ENCODE data around the gene SERINC2. TPM values are rescaled to one million over a fixed set of nuclear protein-coding genes. Genes with fewer than 3 reads are reported as not detected.

Gene SERINC2
- total and polyA plus RNA-seq, 7 donors = 0.33 to 254 (median 0.81) TPM

- H3K27ac ChIP-seq = no peak overlapping the region
- no peak overlapping the region for H3K4me3 ChIP-seq
- H3K36me3 ChIP-seq = peaks cover 0 to 14% (median 3%) of the 10 kb centered on the region in 4 donors
- intact Hi-C loops (cut with DNase I) = no loop called here
- WGBS, 2 donors = 71 to 77% methylated on average over 2 of the region's 2 CpGs
- TF ChIP-seq EP300 (IDR thresholded peaks at IDR 0.05) = no peak
- TF ChIP-seq CTCF (IDR thresholded peaks at IDR 0.05) = no peak
- no peak for TF ChIP-seq POLR2AphosphoS5 (IDR thresholded peaks at IDR 0.05)
- no peak for TF ChIP-seq POLR2A (IDR thresholded peaks at IDR 0.05)
- H3K4me1 ChIP-seq = peaks cover 0 to 51% (median 46%) of the 10 kb centered on the region in 4 donors
- DNase-seq = no peak
- H3K27me3 ChIP-seq = no peaks in the 10 kb centered on the region
- H3K9me3 ChIP-seq = no peaks in the 10 kb centered on the region
These were observed 43.0 kb upstream of the SERINC2 start for GRCh38 chr1:31370021-31370420.

GRCh38 chr1:31370565-31370964, 42.4 kb upstream of the SERINC2 start:
- no peak overlapping the region for H3K27ac ChIP-seq
- H3K4me1 ChIP-seq = peaks cover 0 to 50% (median 46%) of the 10 kb centered on the region in 4 donors

GRCh38 chr1:31371121-31371959, 41.7 kb upstream of the SERINC2 start:
- intact Hi-C loops (cut with DNase I) = no loop called here
- Histone ChIP-seq H3K9me3 (no peaks in the 10 kb centered on the region), H3K27me3 (no peaks in the 10 kb centered on the region), H3K4me1 (peaks cover 0 to 50% (median 46%) of the 10 kb centered on the region in 4 donors), H3K27ac (peak overlapping the region in 2 of 4 donors; percentile 85 to 89), H3K4me3 (no peak overlapping the region), H3K36me3 (peaks cover 0 to 6% (median 3%) of the 10 kb centered on the region in 4 donors)
- DNase-seq = no peak
- 34 to 67% methylated on average over 10 of the region's 10 CpGs for WGBS, 2 donors
- TF ChIP-seq POLR2A (IDR thresholded peaks at IDR 0.05) = no peak
- TF ChIP-seq CTCF (IDR thresholded peaks at IDR 0.05) = no peak
- TF ChIP-seq POLR2AphosphoS5 (IDR thresholded peaks at IDR 0.05) = no peak
- no peak for TF ChIP-seq EP300 (IDR thresholded peaks at IDR 0.05)

More at GRCh38 chr1:31370565-31370964, 42.4 kb upstream of the SERINC2 start:
- no peak for DNase-seq
- H3K27me3 ChIP-seq = no peaks in the 10 kb centered on the region
- intact Hi-C loops (cut with DNase I) = no loop called here
- H3K4me3 ChIP-seq = no peak overlapping the region
- TF ChIP-seq POLR2A (IDR thresholded peaks at IDR 0.05) = no peak
- no peak for TF ChIP-seq POLR2AphosphoS5 (IDR thresholded peaks at IDR 0.05)
- TF ChIP-seq CTCF (IDR thresholded peaks at IDR 0.05) = no peak
- no peak for TF ChIP-seq EP300 (IDR thresholded peaks at IDR 0.05)
- H3K9me3 ChIP-seq = no peaks in the 10 kb centered on the region
- WGBS, 2 donors = 92 to 94% methylated on average over 4 of the region's 4 CpGs
- peaks cover 0 to 8% (median 3%) of the 10 kb centered on the region in 4 donors for H3K36me3 ChIP-seq

GRCh38 chr1:31372051-31372450, 41.0 kb upstream of the SERINC2 start:
- intact Hi-C loops (cut with DNase I) = no loop called here
- no peak for TF ChIP-seq POLR2A (IDR thresholded peaks at IDR 0.05)
- DNase-seq = no peak
- Histone ChIP-seq H3K9me3 (no peaks in the 10 kb centered on the region), H3K4me1 (peaks cover 0 to 50% (median 46%) of the 10 kb centered on the region in 4 donors), H3K27me3 (no peaks in the 10 kb centered on the region), H3K36me3 (peaks cover 0 to 6% (median 0%) of the 10 kb centered on the region in 4 donors), H3K4me3 (peak overlapping the region in 1 of 4 donors; percentile 54), H3K27ac (peak overlapping the region; percentile 79 to 89 (median 85))
- 46 to 76% methylated on average over 3 of the region's 3 CpGs for WGBS, 2 donors

- Histone ChIP-seq H3K4me3 (peak overlapping the region; percentile 29 to 55 (median 52)), H3K4me1 (peaks cover 0 to 50% (median 46%) of the 10 kb centered on the region in 4 donors), H3K9me3 (no peaks in the 10 kb centered on the region), H3K27me3 (no peaks in the 10 kb centered on the region), H3K36me3 (peaks cover 0 to 2% (median 0%) of the 10 kb centered on the region in 4 donors), H3K27ac (peak overlapping the region; percentile 79 to 89 (median 85))
- WGBS, 2 donors = 57 to 89% methylated on average over 10 of the region's 10 CpGs
- DNase-seq = no peak
- intact Hi-C loops (cut with DNase I) = no loop called here
- TF ChIP-seq POLR2A (IDR thresholded peaks at IDR 0.05) (no peak), EP300 (IDR thresholded peaks at IDR 0.05) (no peak), CTCF (IDR thresholded peaks at IDR 0.05) (no peak), POLR2AphosphoS5 (IDR thresholded peaks at IDR 0.05) (no peak)
These were observed 40.3 kb upstream of the SERINC2 start for GRCh38 chr1:31372751-31373055.

Measured in sigmoid colon (tissue), 7 donors.